Activated CD4-positive, alpha-beta T cell treated with anti-CD3 and anti-CD28 coated beads for 24 hours (primary cell): Measurements from ENCODE around the gene BCL2A1.
"Not testable (repeated sequence)": the region's sequence is repeated elsewhere in the genome, so short reads cannot be mapped to it uniquely, and the experiment has no call there.

Experiments
- DNase-seq, 2 donors: peaks; one replicate each; pipeline ENCODE4 v3.0.0-alpha.2; 2020; ENCODE audit warnings: low read depth in 2 of 2

Gene BCL2A1

GRCh38 chr15:79960502-79961212, 10.3 kb downstream of the BCL2A1 start:
- no peak for DNase-seq

- DNase-seq, result no peak
Observed at GRCh38 chr15:79957741-79958140, 13.3 kb downstream of the BCL2A1 start.

GRCh38 chr15:79956354-79956939, 14.5 kb downstream of the BCL2A1 start:
- no peak for DNase-seq

- DNase-seq, result no peak
Observed at GRCh38 chr15:79954661-79955060, 16.3 kb downstream of the BCL2A1 start.

GRCh38 chr15:79953951-79954444, 17.0 kb downstream of the BCL2A1 start:
- no peak for DNase-seq

- DNase-seq, result no peak
Observed at GRCh38 chr15:79952329-79952728, 18.7 kb downstream of the BCL2A1 start.

GRCh38 chr15:79950247-79950646, 20.7 kb downstream of the BCL2A1 start:
- no peak for DNase-seq

GRCh38 chr15:79948761-79949160, 22.2 kb downstream of the BCL2A1 start:
- no peak for DNase-seq

GRCh38 chr15:79948095-79948695, 22.8 kb downstream of the BCL2A1 start:
- DNase-seq, result no peak

- no peak for DNase-seq
Observed at GRCh38 chr15:79947009-79947408, 24.0 kb downstream of the BCL2A1 start.

- DNase-seq, result no peak
Observed at GRCh38 chr15:79944622-79945021, 26.4 kb downstream of the BCL2A1 start.

GRCh38 chr15:79943820-79944219, 27.2 kb downstream of the BCL2A1 start:
- DNase-seq, result no peak

GRCh38 chr15:79942741-79943481, 28.1 kb downstream of the BCL2A1 start:
- DNase-seq, result no peak

GRCh38 chr15:79939399-79939798, 31.6 kb downstream of the BCL2A1 start:
- no peak for DNase-seq

GRCh38 chr15:79938143-79938542, 32.9 kb downstream of the BCL2A1 start:
- DNase-seq, result no peak

- not testable (repeated sequence) for DNase-seq
Observed at GRCh38 chr15:79935556-79936201, 35.3 kb downstream of the BCL2A1 start.

- DNase-seq, result no peak
Observed at GRCh38 chr15:79933231-79933630, 37.8 kb downstream of the BCL2A1 start.

- no peak for DNase-seq
Observed at GRCh38 chr15:79932447-79932846, 38.5 kb downstream of the BCL2A1 start.

- no peak for DNase-seq
Observed at GRCh38 chr15:79930516-79930915, 40.5 kb downstream of the BCL2A1 start.

GRCh38 chr15:79929412-79929811, 41.6 kb downstream of the BCL2A1 start:
- DNase-seq, result no peak

- not testable (repeated sequence) for DNase-seq
Observed at GRCh38 chr15:79926116-79926515, 44.9 kb downstream of the BCL2A1 start.

GRCh38 chr15:79924379-79924778, 46.6 kb downstream of the BCL2A1 start:
- no peak for DNase-seq
